ENCODE results near the gene SLC2A5.

Gene SLC2A5

GRCh38 chr1:9061252-9061960 lies 8.0 kb downstream of the SLC2A5 start:
- DNase-seq (ENCODE audit: low read depth), result no peak

GRCh38 chr1:9059891-9060744 lies 9.3 kb downstream of the SLC2A5 start:
- no peak for DNase-seq (ENCODE audit: low read depth)

- no peak for DNase-seq (ENCODE audit: low read depth)
Observed at GRCh38 chr1:9058465-9058864, 11.0 kb downstream of the SLC2A5 start.

DNA sequence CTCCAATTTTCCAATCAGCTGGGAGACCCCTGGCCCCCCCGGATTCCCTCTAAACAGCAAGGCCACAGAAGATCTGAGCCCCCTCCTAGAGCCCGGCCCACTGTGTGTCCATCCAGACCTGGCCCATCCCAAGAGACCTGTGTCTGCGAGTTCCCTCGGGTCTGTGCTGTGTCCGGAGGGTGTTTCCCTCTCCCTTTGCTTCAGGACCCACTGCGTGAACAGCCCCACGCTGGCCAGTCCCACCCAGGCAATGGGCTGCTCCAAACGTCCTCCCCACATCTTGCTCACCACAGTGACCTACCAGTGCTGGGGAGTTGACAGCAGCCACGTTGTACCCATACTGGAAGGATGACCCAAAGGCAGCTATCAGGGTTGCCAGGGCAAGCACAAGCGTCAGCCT lies 11.6 kb downstream of the SLC2A5 start:
- no peak for DNase-seq (ENCODE audit: low read depth)

DNA sequence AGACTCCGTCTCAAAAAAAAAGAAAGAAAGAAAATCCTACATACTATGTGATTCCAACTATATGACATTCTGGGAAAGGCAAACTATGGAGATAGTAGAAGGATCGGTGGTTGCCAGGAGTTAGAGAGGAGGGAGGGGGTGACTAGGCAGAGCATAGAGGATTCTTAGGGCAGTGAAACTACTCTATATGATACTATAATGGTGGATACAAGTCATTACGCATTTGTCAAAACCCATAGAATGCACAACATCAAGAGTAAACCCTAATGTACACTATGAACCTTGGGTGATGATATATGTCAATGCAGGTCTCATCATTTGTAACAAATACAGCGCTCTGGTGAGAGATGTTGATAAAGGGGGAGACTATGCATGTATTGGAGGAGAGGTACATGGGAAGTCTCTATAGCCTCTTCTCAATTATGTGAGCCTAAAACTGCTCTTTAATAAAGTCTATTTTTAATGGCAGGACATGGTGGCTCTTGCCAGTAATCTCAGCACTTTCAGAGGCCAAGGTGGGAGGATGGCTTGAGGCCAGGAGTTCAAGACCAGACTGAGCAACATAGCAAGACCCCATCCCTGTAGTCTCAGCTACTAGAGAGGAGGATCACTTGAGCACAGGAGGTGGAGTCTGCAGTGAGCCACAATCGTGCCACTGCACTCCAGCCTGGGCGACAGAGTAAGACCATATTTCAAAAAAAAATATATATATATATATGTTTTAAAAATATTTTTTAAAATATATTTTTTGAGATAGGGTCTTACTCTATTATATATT lies 17.0 kb downstream of the SLC2A5 start:
- DNase-seq (ENCODE audit: low read depth), result no peak

- DNase-seq (ENCODE audit: low read depth), result no peak
Observed at GRCh38 chr1:9051379-9051778, 18.1 kb downstream of the SLC2A5 start.

DNA sequence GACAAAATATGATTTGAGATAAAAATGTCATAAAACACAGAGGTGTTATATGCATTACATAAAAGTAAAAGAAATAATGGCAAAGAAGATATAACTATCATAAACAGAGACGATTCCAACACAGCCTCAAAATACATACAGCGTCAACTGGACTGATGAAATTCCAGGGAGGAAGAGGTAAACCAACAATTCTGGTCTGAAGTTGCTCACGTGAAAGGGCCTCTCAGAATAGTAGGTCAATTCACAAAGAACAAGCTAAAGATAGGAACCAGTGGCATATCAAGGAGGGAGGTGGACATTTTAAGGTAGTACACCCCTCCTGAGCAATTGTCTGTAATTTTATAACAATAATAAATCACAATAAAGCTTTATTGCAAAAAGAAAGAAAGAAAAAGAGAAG lies 18.6 kb downstream of the SLC2A5 start:
- no peak for DNase-seq (ENCODE audit: low read depth)

GRCh38 chr1:9048551-9048950 lies 20.9 kb downstream of the SLC2A5 start:
- DNase-seq (ENCODE audit: low read depth), result no peak

GRCh38 chr1:9047019-9047418 lies 22.4 kb downstream of the SLC2A5 start:
- DNase-seq (ENCODE audit: low read depth), result no peak

GRCh38 chr1:9045861-9046510 lies 23.4 kb downstream of the SLC2A5 start:
- DNase-seq (ENCODE audit: low read depth), result no peak

- no peak for DNase-seq (ENCODE audit: low read depth)
Observed at GRCh38 chr1:9044236-9044635, 25.2 kb downstream of the SLC2A5 start.

GRCh38 chr1:9042272-9042671 lies 27.2 kb downstream of the SLC2A5 start:
- DNase-seq (ENCODE audit: low read depth), result no peak

- DNase-seq (ENCODE audit: low read depth), result no peak
Observed at GRCh38 chr1:9041116-9041779, 28.2 kb downstream of the SLC2A5 start.

GRCh38 chr1:9040659-9041030 lies 28.8 kb downstream of the SLC2A5 start:
- no peak for DNase-seq (ENCODE audit: low read depth)

DNA sequence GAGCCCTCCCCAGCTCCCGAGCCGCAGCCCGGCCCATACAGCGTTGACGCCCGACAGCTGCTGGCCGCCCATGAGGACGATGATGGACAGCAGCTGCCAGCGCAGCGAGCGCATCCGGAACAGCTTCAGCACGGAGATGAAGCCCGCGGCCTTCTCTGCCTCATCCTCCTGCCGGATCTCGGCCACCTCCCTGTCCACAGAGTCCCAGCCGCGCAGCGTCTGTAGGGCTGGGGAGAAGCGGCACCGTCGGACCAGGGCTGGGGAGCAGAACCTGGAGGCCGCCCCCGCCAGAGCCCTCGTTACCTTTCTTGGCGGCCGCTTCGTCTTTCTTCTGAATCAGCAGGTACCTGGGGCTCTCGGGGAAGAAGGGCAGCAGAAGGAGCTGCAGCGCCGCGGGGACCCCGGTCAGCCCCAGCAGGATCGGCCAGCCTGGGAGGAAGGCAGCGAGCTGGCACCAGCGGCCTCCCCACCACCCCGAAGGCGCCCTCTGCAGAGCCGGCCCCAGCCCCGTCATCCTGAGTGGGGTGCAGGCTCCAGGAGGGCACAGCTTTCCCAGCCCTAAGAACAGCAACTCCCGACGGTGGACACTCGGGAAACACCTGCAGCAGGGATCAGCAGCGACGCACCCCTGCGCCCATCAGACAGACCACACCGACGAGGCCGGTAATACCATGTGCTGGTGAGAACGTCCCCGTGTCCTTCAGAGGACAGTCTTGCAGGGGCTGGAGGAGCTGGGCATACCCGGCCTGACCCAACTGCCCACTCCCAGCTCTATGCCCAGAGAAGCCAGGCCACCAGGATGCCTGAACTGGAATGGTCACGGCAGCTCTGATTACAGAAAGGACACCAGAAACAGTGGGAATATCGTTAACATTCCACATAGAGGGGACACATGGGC lies 29.4 kb downstream of the SLC2A5 start:
- DNase-seq (ENCODE audit: low read depth), result no peak

DNA sequence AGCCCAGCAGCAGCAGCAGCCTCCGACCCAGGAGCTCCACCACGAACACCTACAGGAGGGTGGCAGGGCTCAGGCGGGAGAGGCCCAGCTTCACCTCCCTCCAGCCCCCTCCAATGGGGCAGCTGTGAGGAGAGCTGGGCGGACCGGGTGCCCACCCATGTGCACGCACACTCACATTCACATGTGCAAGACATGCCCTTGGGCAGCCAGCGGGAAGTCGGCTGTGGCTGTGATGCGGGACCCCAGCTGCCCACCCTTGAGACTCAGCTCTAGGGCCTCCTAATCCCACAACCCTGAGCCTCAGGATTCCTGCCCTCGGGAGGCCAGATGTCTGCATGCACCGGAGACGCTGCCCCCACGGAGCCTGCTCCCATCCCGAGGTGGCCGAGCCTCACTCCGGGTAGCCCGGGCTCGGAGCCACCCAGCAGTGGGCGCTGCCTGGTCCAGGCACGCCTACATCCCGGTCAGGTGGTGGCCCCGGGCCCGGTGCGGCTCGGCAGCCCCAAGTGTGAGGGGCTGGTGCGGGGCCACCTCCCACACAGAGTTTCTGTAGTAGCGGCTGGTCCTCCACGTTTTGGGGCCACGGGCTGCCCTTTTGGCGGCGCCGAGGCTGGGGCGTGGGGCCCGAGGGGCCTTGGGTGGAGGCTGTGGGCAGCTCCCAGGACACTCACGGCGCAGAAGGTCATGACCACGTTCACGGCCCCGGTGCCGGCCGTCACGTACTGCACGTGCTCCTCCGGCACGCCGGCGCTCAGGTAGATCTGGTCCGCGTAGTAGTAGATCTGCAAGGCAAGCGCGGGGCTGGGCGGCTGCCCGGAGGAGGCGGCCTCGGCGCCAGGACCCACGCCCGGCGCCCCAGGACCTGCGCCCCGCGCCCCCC lies 30.3 kb downstream of the SLC2A5 start:
- no peak for DNase-seq (ENCODE audit: low read depth)

GRCh38 chr1:9038338-9038650 lies 31.1 kb downstream of the SLC2A5 start:
- no peak for DNase-seq (ENCODE audit: low read depth)

- DNase-seq (ENCODE audit: low read depth), result no peak
Observed at GRCh38 chr1:9037476-9038337, 31.7 kb downstream of the SLC2A5 start.

DNA sequence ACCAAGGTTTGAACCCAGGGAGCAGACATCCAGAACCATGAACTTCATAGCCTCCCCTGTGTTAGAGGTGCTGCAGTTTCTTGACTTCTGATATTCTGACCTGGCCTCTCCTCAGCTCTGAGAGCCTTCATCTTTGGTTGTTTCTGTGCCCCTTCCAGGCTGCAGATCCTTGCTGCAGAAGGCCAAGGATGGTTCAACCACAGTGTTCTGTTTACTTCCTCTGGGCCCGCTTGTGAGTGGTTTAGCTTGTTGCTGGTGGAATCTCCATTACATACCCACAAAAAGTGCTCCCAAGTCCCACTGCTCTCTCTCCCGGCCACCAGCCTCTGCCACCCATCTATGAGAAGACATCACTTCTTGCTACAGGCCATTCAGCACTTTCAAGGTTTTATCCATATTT lies 34.2 kb downstream of the SLC2A5 start:
- DNase-seq (ENCODE audit: low read depth), result no peak

All from stimulated activated CD8-positive, alpha-beta memory T cell treated with anti-CD3 and anti-CD28 coated beads, Interleukin-12 subunit alpha, Interleukin-12 subunit beta, amount 100 ng/mL, for 4 hours (primary cell).